K562 (cell line): ENCODE results near the gene RAB26. TPM values are rescaled to one million over a fixed set of nuclear protein-coding genes. Genes with fewer than 3 reads are reported as not detected.

Source experiments
- ATAC-seq: fragments of 200-7000 bp; cut with Tn5 transposase; 3 replicates; pipeline ENCODE4 v1.9.1; 2020; ENCODE audit warnings: moderate library complexity
- BruUV-seq: library from RNA; stranded (reverse); fragments of 400-500 nt; replicated peaks from 2 replicates; lab custom pipeline; 2021; lab: Mats Ljungman, UMichigan
- CTCF ChIA-PET: fragments of 300-600 bp; formaldehyde crosslinking; extraction: SDS; loops from one replicate; lab custom pipeline; 2021; ENCODE audit warnings: low intra/inter-chr PET ratio; lab: Yijun Ruan, JAX
- POLR2A ChIA-PET: fragments of 300-600, 350-650 bp; sonication (Branson Sonifier 250); formaldehyde crosslinking; extraction: SDS; loops from one replicate; lab custom pipeline; 2021; ENCODE audit warnings: antibody characterized with exemption, inconsistent platforms; lab: Yijun Ruan, JAX
- DNase-seq, 4 experiments: peaks; one replicate each; pipeline versions ENCODE4 v3.0.0 to v3.0.0-alpha.2; 2011 to 2018; ENCODE audit warnings: low spot score in 3 of 4, mixed read lengths in 3 of 4; ENCODE audit errors: extremely low read depth in 1 of 4
- FAIRE-seq: peaks from 2 replicates; lab custom pipeline; 2011; peaks lifted over from hg19 to GRCh38; lab: Jason Lieb, UNC
- H2AFZ ChIP-seq: 2 replicates; pipeline ENCODE4 v1.6.0; 2011; ENCODE audit warnings: low read depth, low read length, control low read depth, inconsistent platforms
- H3K27ac ChIP-seq: fragments of 200-600 bp; 3 replicates; pipeline ENCODE4 v1.8.0; 2011; ENCODE audit warnings: low read depth, mild to moderate bottlenecking, control low read depth, inconsistent platforms, low read length, moderate library complexity, mixed read lengths; ENCODE audit errors: extremely low read depth
- H3K27me3 ChIP-seq, 2 experiments: fragments of 300-600 bp in 1 of 2; 2 replicates in 1 of 2; 3 replicates in 1 of 2; pipeline versions ENCODE4 v1.6.0 to v1.8.0; 2011; ENCODE audit warnings: inconsistent platforms in 2 of 2, low read length in 2 of 2, mild to moderate bottlenecking in 1 of 2, mixed read lengths in 1 of 2, moderate library complexity in 1 of 2; ENCODE audit not compliant: control insufficient read depth in 2 of 2, insufficient read depth in 2 of 2
- H3K36me3 ChIP-seq: fragments of 300-600 bp; 3 replicates; pipeline ENCODE4 v1.8.0; 2011; ENCODE audit warnings: mild to moderate bottlenecking, low read length, inconsistent platforms; ENCODE audit not compliant: control insufficient read depth, insufficient read depth
- H3K4me1 ChIP-seq, 2 experiments: fragments of 200-600 bp in 1 of 2; replicated peaks in 1 of 2; 2 replicates in 1 of 2; 3 replicates in 1 of 2; pipeline versions ENCODE4 v1.5.1 to v1.8.0; 2011; ENCODE audit warnings: inconsistent platforms in 2 of 2, low read length in 2 of 2, mild to moderate bottlenecking in 1 of 2, mixed read lengths in 1 of 2, moderate library complexity in 1 of 2; ENCODE audit not compliant: control insufficient read depth in 2 of 2, insufficient read depth in 2 of 2
- H3K4me2 ChIP-seq: 2 replicates; pipeline ENCODE4 v1.6.1; 2011; ENCODE audit warnings: low read length, control low read depth, inconsistent platforms, mixed read lengths; ENCODE audit not compliant: insufficient read depth
- H3K4me3 ChIP-seq: fragments of 200-600 bp; sonication (generic), shearing (Covaris generic); 2 replicates; pipeline ENCODE4 v1.5.1; 2016; ENCODE audit warnings: control low read depth, inconsistent platforms
- H3K79me2 ChIP-seq: fragments of 200-600 bp; 3 replicates; pipeline ENCODE4 v1.8.0; 2011; ENCODE audit warnings: low read length, inconsistent platforms; ENCODE audit not compliant: control insufficient read depth, insufficient read depth
- H3K9ac ChIP-seq, 2 experiments: 2 replicates each; pipeline versions ENCODE4 v1.6.0 to v1.6.1; 2011; ENCODE audit warnings: low read depth in 2 of 2, low read length in 2 of 2, control low read depth in 1 of 2, inconsistent platforms in 1 of 2, mild to moderate bottlenecking in 1 of 2, mixed read lengths in 1 of 2; ENCODE audit not compliant: insufficient read depth in 1 of 2
- H3K9me1 ChIP-seq: one replicate; pipeline ENCODE4 v1.6.0; 2011; ENCODE audit warnings: inconsistent platforms, mild to moderate bottlenecking, low read length, moderate library complexity; ENCODE audit not compliant: control insufficient read depth, insufficient read depth
- H3K9me3 ChIP-seq: replicated peaks from 2 replicates; pipeline ENCODE4 v1.5.1; 2011; ENCODE audit warnings: low read depth, low read length, inconsistent platforms; ENCODE audit not compliant: control insufficient read depth, insufficient read depth
- H4K20me1 ChIP-seq: replicated peaks from 2 replicates; pipeline ENCODE4 v1.6.1; 2011; ENCODE audit warnings: low read length, inconsistent platforms, mixed read lengths; ENCODE audit not compliant: control insufficient read depth, insufficient read depth
- ARID2 ChIP-seq: fragments of 450-650 bp; IDR thresholded peaks from 2 replicates; pipeline ENCODE4 v1.6.1; 2017; ENCODE audit warnings: antibody characterized with exemption, mild to moderate bottlenecking
- GABPB1 ChIP-seq: sonication (generic); formaldehyde crosslinking; IDR thresholded peaks from 2 replicates; pipeline ENCODE4 v1.8.0; 2022; ENCODE audit warnings: mild to moderate bottlenecking, missing genetic modification reagents
- HNRNPL ChIP-seq: fragments of 200-400 bp; formaldehyde crosslinking; IDR thresholded peaks from 2 replicates; pipeline ENCODE4 v1.6.1; 2017; ENCODE audit warnings: low read depth, mild to moderate bottlenecking, low read length
- HOXB6 ChIP-seq: fragments of 250-450 bp; sonication (Bioruptor Pico); IDR thresholded peaks from 2 replicates; pipeline ENCODE4 v1.5.1; 2022; ENCODE audit warnings: mild to moderate bottlenecking, borderline replicate concordance
- RBFOX2 ChIP-seq: fragments of 200-400 bp; formaldehyde crosslinking; IDR thresholded peaks from 2 replicates; pipeline ENCODE4 v1.6.1; 2017; ENCODE audit warnings: low read depth, mild to moderate bottlenecking, low read length, moderate library complexity
- TBP ChIP-seq: optimal IDR thresholded peaks from 2 replicates; pipeline ENCODE3; 2011; ENCODE audit warnings: low read depth, low read length, improper control_type of control experiment
- ZEB2 ChIP-seq: fragments of 450-650 bp; IDR thresholded peaks from 2 replicates; pipeline ENCODE4 v1.6.1; 2016
- WGBS: fragments of 100-300 bp; shearing (Covaris generic); methylation state at CpG from one replicate; pipeline ENCODE4 v1.1.6; 2016; ENCODE audit warnings: low coverage, mixed read lengths; ENCODE audit not compliant: insufficient coverage; ENCODE audit errors: missing lambda C conversion rate; 5-methylcytosine and 5-hydroxymethylcytosine counted together
- in situ Hi-C: fragments of 300-500 bp; cut with MboI; formaldehyde crosslinking; loops from 4 replicates; pipeline ENCODE4 v1.15.0; 2018; ENCODE audit warnings: inconsistent platforms, mixed read lengths
- intact Hi-C: fragments of 100-400 bp; cut with micrococcal nuclease; formaldehyde crosslinking; loops from 2 replicates; pipeline ENCODE4 v1.14.2; 2022
- polyA plus RNA-seq, 8 experiments: library from polyadenylated mRNA; depleted of rRNA in 4 of 8; stranded (reverse) in 5 of 8; unstranded in 3 of 8; fragments of >200 nt; fragmentation: Nextera tagmentation in 2 of 8; fragmentation: Illumina TruSeq in 1 of 8; extraction: Ambion mirVana in 2 of 8; extraction: Trizol in 1 of 8; gene quantifications; 2 replicates each; pipeline versions ENCODE4 v1.2.1 to v1.2.3, GENCODE V29; 2011 to 2014; ENCODE audit warnings: inconsistent platforms in 1 of 8, missing spikeins in 1 of 8
- total RNA-seq, 7 experiments: library from RNA; depleted of rRNA in 6 of 7; stranded (reverse); fragments of >200 nt in 6 of 7; fragmentation: Illumina TruSeq in 2 of 7; extraction: Trizol in 2 of 7; gene quantifications; 2 replicates each; pipeline versions ENCODE4 v1.2.1 to v1.2.3, GENCODE V29; 2011 to 2021; ENCODE audit warnings: low replicate concordance in 1 of 7
- TF ChIP-seq, protein P1 (sequence below): fragments of 450-650 bp; IDR thresholded peaks from 2 replicates; pipeline ENCODE4 v1.6.1; 2016; ENCODE audit warnings: mild to moderate bottlenecking, moderate library complexity

Gene RAB26
- total and polyA plus RNA-seq, 9 of the 15 experiments (the other 6 are each of a cell fraction or from before 2014, with no cell fraction given) = 0.25 to 6.1 (median 2.1) TPM

DNA sequence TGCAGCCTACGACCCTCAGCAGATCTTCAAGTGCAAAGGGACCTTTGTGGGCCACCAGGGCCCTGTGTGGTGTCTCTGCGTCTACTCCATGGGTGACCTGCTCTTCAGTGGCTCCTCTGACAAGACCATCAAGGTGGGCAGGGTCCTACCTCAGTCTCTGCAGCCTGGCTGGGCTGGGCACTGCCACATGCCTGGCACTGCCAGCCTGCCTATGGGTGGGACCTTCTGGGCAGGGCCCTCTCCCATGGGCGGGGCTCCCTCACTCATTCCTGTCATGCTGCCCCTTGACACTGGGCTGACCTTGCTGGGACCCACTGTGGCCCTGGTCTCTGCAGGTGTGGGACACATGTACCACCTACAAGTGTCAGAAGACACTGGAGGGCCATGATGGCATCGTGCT, 25.5 kb downstream of the RAB26 start:
- POLR2A ChIA-PET = interaction anchor here (4.3 kb wide), 1 partner anchor 19 kb away, joined by 27 read pairs; the partner anchor contains the start of gene TRAF7
- TF ChIP-seq ARID2 (no peak), RBFOX2 (peak; percentile 39; the same call in 1 of the 2 replicates), ZEB2 (no peak), TBP (no peak), HNRNPL (0 out of 2 replicates have a peak, but pooled peaks have one; percentile 42), HOXB6 (CRISPR knock-in tag) (no peak), GABPB1 (CRISPR knock-in tag) (no peak)
- TF ChIP-seq, protein P1, sequence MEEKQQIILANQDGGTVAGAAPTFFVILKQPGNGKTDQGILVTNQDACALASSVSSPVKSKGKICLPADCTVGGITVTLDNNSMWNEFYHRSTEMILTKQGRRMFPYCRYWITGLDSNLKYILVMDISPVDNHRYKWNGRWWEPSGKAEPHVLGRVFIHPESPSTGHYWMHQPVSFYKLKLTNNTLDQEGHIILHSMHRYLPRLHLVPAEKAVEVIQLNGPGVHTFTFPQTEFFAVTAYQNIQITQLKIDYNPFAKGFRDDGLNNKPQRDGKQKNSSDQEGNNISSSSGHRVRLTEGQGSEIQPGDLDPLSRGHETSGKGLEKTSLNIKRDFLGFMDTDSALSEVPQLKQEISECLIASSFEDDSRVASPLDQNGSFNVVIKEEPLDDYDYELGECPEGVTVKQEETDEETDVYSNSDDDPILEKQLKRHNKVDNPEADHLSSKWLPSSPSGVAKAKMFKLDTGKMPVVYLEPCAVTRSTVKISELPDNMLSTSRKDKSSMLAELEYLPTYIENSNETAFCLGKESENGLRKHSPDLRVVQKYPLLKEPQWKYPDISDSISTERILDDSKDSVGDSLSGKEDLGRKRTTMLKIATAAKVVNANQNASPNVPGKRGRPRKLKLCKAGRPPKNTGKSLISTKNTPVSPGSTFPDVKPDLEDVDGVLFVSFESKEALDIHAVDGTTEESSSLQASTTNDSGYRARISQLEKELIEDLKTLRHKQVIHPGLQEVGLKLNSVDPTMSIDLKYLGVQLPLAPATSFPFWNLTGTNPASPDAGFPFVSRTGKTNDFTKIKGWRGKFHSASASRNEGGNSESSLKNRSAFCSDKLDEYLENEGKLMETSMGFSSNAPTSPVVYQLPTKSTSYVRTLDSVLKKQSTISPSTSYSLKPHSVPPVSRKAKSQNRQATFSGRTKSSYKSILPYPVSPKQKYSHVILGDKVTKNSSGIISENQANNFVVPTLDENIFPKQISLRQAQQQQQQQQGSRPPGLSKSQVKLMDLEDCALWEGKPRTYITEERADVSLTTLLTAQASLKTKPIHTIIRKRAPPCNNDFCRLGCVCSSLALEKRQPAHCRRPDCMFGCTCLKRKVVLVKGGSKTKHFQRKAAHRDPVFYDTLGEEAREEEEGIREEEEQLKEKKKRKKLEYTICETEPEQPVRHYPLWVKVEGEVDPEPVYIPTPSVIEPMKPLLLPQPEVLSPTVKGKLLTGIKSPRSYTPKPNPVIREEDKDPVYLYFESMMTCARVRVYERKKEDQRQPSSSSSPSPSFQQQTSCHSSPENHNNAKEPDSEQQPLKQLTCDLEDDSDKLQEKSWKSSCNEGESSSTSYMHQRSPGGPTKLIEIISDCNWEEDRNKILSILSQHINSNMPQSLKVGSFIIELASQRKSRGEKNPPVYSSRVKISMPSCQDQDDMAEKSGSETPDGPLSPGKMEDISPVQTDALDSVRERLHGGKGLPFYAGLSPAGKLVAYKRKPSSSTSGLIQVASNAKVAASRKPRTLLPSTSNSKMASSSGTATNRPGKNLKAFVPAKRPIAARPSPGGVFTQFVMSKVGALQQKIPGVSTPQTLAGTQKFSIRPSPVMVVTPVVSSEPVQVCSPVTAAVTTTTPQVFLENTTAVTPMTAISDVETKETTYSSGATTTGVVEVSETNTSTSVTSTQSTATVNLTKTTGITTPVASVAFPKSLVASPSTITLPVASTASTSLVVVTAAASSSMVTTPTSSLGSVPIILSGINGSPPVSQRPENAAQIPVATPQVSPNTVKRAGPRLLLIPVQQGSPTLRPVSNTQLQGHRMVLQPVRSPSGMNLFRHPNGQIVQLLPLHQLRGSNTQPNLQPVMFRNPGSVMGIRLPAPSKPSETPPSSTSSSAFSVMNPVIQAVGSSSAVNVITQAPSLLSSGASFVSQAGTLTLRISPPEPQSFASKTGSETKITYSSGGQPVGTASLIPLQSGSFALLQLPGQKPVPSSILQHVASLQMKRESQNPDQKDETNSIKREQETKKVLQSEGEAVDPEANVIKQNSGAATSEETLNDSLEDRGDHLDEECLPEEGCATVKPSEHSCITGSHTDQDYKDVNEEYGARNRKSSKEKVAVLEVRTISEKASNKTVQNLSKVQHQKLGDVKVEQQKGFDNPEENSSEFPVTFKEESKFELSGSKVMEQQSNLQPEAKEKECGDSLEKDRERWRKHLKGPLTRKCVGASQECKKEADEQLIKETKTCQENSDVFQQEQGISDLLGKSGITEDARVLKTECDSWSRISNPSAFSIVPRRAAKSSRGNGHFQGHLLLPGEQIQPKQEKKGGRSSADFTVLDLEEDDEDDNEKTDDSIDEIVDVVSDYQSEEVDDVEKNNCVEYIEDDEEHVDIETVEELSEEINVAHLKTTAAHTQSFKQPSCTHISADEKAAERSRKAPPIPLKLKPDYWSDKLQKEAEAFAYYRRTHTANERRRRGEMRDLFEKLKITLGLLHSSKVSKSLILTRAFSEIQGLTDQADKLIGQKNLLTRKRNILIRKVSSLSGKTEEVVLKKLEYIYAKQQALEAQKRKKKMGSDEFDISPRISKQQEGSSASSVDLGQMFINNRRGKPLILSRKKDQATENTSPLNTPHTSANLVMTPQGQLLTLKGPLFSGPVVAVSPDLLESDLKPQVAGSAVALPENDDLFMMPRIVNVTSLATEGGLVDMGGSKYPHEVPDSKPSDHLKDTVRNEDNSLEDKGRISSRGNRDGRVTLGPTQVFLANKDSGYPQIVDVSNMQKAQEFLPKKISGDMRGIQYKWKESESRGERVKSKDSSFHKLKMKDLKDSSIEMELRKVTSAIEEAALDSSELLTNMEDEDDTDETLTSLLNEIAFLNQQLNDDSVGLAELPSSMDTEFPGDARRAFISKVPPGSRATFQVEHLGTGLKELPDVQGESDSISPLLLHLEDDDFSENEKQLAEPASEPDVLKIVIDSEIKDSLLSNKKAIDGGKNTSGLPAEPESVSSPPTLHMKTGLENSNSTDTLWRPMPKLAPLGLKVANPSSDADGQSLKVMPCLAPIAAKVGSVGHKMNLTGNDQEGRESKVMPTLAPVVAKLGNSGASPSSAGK = no peak

More for the DNA sequence above, 25.5 kb downstream of the RAB26 start:
- Histone ChIP-seq H3K27me3 (no peaks in the 10 kb centered on the region), H4K20me1 (no peaks in the 10 kb centered on the region; the same call in 1 of the 2 replicates), H3K9me3 (no peaks in the 10 kb centered on the region), H3K4me2 (no peak overlapping the region), H3K4me1 (peaks cover 0 to 60% of the 10 kb centered on the region in 2 experiments; a peak in 2 of 5 replicates), H3K4me3 (no peak overlapping the region), H3K9ac (peak overlapping the region in 1 of 2 experiments; percentile 20; a peak in 1 of 4 replicates), H2AFZ (no peak overlapping the region), H3K9me1 (no peaks in the 10 kb centered on the region), H3K36me3 (peaks cover 75% of the 10 kb centered on the region; the same call in 1 of the 3 replicates), H3K79me2 (no peaks in the 10 kb centered on the region), H3K27ac (no peak overlapping the region)
- no peak for DNase-seq
- BruUV-seq = no TSS peak
- FAIRE-seq = no peak
- in situ Hi-C loops = no loop called here
- ATAC-seq = no peak
- intact Hi-C loops = no loop called here
- CTCF ChIA-PET = no interaction called here
- WGBS = 89% methylated on average over 4 of the region's 4 CpGs
